ENCODE measurements around the gene AGBL1.

Gene AGBL1

DNA sequence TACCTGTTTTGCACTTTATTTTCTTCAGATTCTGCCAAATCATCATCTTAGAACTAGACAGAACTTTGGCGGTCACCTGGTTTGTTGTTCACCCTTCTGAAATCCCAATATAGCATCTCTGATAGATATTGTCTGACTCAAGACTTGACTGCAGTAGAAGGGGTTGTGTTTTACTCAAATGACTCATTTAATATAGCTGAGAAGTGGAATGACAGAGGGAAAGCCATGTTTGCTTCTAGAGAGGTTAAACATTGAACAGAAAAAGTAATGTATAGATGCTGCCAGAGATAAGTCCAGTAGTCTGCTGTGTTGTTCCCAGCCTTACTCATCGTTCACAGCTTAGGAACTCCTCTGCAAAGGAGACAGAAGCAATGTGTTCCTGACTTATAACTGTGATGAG lies 402.0 kb downstream of the AGBL1 start:
- TF ChIP-seq FOXP2 (optimal IDR thresholded peaks at IDR 0.05; ENCODE audit: borderline replicate concordance, extremely low read depth, extremely low read length, insufficient read depth), result no peak
- TF ChIP-seq, protein P1, sequence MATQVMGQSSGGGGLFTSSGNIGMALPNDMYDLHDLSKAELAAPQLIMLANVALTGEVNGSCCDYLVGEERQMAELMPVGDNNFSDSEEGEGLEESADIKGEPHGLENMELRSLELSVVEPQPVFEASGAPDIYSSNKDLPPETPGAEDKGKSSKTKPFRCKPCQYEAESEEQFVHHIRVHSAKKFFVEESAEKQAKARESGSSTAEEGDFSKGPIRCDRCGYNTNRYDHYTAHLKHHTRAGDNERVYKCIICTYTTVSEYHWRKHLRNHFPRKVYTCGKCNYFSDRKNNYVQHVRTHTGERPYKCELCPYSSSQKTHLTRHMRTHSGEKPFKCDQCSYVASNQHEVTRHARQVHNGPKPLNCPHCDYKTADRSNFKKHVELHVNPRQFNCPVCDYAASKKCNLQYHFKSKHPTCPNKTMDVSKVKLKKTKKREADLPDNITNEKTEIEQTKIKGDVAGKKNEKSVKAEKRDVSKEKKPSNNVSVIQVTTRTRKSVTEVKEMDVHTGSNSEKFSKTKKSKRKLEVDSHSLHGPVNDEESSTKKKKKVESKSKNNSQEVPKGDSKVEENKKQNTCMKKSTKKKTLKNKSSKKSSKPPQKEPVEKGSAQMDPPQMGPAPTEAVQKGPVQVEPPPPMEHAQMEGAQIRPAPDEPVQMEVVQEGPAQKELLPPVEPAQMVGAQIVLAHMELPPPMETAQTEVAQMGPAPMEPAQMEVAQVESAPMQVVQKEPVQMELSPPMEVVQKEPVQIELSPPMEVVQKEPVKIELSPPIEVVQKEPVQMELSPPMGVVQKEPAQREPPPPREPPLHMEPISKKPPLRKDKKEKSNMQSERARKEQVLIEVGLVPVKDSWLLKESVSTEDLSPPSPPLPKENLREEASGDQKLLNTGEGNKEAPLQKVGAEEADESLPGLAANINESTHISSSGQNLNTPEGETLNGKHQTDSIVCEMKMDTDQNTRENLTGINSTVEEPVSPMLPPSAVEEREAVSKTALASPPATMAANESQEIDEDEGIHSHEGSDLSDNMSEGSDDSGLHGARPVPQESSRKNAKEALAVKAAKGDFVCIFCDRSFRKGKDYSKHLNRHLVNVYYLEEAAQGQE (IDR thresholded peaks at IDR 0.05; ENCODE audit: insufficient read depth in 1 of 2, low read depth in 2 of 2, low read length in 2 of 2), result no peak
- no peak for TF ChIP-seq TAF1 (IDR thresholded peaks at IDR 0.05; ENCODE audit: borderline replicate concordance, insufficient read depth, low read length)
- TF ChIP-seq POLR2AphosphoS5 (IDR thresholded peaks at IDR 0.05; ENCODE audit: low read depth, low read length), result no peak
- TF ChIP-seq SIN3A (IDR thresholded peaks at IDR 0.05; ENCODE audit: borderline replicate concordance, insufficient read depth, low read length), result no peak

DNA sequence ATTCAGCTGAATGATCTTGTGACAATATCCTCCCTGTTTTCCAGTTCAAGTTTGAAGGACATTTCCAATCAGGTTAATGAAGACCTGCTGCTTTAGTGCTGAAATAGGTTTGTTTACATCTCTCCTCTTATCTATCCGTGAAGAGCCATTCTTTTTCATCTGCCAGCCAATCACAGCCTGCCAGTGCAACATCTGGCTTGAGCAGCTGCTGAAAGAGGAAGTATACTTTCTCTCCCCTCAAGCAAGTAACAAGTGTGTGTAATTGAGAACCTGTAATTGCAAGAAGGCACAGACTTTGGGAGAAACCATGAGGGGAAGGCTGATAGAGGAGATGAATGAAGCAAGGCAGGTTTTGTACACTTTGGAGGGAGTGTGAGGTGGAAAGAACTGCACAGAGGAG lies 404.3 kb downstream of the AGBL1 start:
- no peak for TF ChIP-seq POLR2AphosphoS5 (IDR thresholded peaks at IDR 0.05; ENCODE audit: low read depth, low read length)
- no peak for TF ChIP-seq SIN3A (IDR thresholded peaks at IDR 0.05; ENCODE audit: borderline replicate concordance, insufficient read depth, low read length)
- TF ChIP-seq, protein P1 (IDR thresholded peaks at IDR 0.05; ENCODE audit: insufficient read depth in 1 of 2, low read depth in 2 of 2, low read length in 2 of 2), result no peak
- TF ChIP-seq FOXP2 (optimal IDR thresholded peaks at IDR 0.05; ENCODE audit: borderline replicate concordance, extremely low read depth, extremely low read length, insufficient read depth), result no peak
- no peak for TF ChIP-seq TAF1 (IDR thresholded peaks at IDR 0.05; ENCODE audit: borderline replicate concordance, insufficient read depth, low read length)

DNA sequence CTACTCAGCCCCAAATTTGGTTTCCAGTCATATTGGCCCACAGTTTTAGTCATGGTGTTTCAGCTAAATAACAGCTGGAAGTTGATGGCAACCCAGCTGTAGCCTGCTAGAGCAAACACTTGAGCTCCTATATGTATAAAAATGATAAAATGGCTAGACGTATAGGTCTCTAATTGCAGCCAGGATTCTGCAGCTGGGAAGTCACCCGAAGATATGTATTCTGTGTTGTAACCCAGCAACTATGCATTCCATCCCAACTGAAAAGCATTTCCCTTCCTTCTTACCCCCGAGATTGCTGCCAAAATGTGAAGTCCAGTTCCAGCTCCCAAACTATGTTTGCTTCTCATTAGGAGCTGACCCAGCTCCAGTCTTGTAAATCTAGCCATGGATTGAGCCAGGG lies 408.4 kb downstream of the AGBL1 start:
- TF ChIP-seq POLR2AphosphoS5 (IDR thresholded peaks at IDR 0.05; ENCODE audit: low read depth, low read length) (no peak), SIN3A (IDR thresholded peaks at IDR 0.05; ENCODE audit: borderline replicate concordance, insufficient read depth, low read length) (no peak), TAF1 (IDR thresholded peaks at IDR 0.05; ENCODE audit: borderline replicate concordance, insufficient read depth, low read length) (no peak), FOXP2 (optimal IDR thresholded peaks at IDR 0.05; ENCODE audit: borderline replicate concordance, extremely low read depth, extremely low read length, insufficient read depth) (no peak)
- TF ChIP-seq, protein P1 (IDR thresholded peaks at IDR 0.05; ENCODE audit: insufficient read depth in 1 of 2, low read depth in 2 of 2, low read length in 2 of 2), result no peak

DNA sequence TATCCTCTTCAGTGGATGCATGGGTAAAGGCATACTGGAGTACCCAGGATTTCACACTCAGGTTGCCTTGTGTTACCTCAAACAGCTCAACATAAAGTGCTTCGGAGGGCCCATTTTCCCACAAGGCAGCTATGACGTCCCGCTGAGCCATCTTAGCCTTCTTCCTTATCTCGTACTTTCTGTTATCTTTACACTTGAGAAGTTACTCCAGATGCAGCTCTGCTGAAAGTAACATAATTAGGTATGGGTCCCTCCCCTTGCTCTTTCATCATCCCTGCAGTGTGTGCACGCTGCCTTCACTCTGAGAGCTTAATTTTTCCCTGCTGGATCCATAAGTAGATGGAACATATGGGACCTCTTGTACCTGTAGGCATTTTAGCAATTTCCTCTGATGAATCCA lies 410.3 kb downstream of the AGBL1 start:
- no peak for TF ChIP-seq TAF1 (IDR thresholded peaks at IDR 0.05; ENCODE audit: borderline replicate concordance, insufficient read depth, low read length)

DNA sequence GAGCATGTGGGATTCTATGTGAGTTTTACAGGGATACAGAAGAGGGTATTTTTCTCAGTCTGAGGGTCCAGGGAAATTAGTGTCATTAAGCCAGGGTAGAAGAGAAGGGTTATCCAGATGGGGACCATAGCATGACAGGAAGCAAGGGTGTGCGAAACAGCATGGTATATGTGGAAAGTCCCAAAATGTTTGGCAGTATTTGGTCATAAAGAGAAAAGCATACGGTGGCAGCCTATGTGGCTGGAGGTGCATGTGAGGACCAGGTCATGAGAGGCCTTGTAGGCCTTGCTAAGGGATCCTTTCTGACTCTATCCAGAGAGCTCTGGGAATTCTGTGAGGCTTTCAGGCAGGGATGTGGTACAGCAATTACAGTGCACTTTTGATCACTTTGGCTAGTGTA lies 411.4 kb downstream of the AGBL1 start:
- TF ChIP-seq TAF1 (IDR thresholded peaks at IDR 0.05; ENCODE audit: borderline replicate concordance, insufficient read depth, low read length), result no peak
- TF ChIP-seq, protein P1 (IDR thresholded peaks at IDR 0.05; ENCODE audit: insufficient read depth in 1 of 2, low read depth in 2 of 2, low read length in 2 of 2), result no peak

All from PFSK-1 (cell line).